ENCODE measurements around the gene NIFK.

DNA sequence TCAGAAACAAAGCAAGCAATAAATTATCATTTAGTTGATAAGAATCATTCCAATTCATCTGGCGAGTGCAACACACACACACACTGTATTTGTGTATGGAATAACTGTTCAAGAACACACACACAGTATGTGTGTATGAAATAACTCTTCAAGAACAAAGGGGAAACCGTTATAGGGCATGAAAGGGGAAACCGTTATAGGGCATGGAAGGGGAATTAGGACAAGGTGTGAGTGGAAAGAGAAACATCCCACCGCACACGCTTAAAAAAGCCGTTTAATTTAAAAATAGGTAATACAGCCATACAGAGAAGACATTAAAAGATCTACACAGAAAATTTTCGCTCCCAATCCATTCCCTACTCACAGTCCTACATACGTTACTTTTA, 18.2 kb upstream of the NIFK start:
- no peak for TF ChIP-seq CTCF (IDR thresholded peaks at IDR 0.05)
- no peak for TF ChIP-seq POLR2A (IDR thresholded peaks at IDR 0.05; ENCODE audit: low read depth)
- TF ChIP-seq EP300 (IDR thresholded peaks at IDR 0.05), result no peak
